NCI-H1436 (cell line): ENCODE measurements around the gene CSF2RB.
A peak's percentile ranks its signal among the peaks of the same experiment; 100 is the strongest.

Source experiments
- DNase-seq: peaks from one replicate; lab custom pipeline; 2025; lab: John Stamatoyannopoulos, UW

CSF2RB gene

GRCh38 chr22:36913427-36914389, at the start of gene CSF2RB:
Gene CSF2RB (plus strand): TSS chr22:36913628. CDS start chr22:36922208, 8,580 bp downstream.
- no peak for DNase-seq

DNA sequence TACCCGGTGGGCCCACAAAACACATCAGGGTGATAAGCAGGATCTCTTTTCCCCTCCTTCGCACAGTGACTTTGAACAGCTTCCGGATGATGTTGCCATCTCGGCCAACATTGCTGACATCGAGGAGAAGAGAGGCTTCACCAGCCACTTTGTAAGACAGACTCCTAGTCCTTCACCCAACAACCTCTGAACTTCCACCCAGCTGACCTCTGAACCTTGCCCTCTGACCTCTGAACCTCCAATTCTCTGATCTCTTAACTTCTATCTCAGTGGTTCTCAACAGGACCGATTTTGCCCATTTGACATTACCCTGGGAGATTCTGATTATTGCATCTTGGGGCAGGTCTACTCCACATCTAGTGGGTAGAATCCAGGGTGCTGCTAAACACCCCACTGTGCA, 49.4 kb upstream of the CSF2RB start:
- DNase-seq = no peak

GRCh38 chr22:36864454-36865215, 48.8 kb upstream of the CSF2RB start:
- no peak for DNase-seq

DNA sequence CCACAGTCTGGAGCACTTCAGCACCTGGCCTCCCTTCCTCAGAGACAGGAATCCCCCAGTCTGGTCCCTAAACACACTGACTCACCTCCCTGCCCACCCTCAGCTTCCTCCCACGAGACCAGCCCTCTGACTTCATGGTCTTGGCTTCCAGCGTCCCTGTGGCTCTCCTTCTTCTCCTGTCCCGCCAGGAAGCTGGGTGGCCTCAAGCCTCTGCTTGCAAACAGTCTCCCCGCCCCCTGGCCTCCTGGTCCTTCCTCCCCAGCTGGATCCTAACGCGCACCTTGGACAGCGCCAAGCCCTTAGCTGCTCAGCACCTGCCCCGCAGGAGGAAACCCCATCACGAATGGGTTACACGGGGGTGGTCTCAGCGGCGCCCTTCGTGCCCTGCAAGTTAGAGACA, 48.1 kb upstream of the CSF2RB start:
- DNase-seq = no peak

- no peak for DNase-seq
These were observed 45.7 kb upstream of the CSF2RB start for GRCh38 chr22:36867695-36868094.

DNA sequence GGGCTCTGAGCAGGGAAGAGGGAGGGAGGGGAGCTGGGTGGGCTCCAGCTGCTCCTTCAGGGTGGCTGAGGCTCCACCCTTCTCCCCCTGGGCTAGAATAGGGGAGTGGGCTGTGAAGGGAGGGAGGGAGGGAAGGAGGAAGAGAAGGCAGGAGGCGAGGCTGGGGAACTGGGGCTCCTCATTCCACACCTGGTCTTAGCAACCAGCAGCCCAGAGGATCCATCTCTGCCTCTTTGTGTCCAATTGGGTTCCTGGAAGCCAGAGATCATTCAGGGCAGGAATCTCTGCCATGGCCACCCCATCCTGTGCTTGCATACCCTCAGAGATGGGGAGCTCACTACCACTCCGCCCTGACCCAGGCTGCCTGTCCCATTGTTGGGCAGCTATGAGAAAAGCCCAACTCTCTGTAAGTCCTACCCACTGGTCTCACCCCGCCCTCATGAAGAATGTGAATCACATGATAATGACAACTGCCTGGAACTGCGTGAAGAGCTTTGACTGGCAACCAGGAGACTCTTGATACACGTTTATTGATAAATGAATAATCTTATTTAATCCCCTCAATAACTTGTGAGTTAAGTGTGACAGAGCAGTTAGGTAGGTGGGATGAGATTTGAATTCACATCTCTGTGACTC, 44.8 kb upstream of the CSF2RB start:
- no peak for DNase-seq

DNA sequence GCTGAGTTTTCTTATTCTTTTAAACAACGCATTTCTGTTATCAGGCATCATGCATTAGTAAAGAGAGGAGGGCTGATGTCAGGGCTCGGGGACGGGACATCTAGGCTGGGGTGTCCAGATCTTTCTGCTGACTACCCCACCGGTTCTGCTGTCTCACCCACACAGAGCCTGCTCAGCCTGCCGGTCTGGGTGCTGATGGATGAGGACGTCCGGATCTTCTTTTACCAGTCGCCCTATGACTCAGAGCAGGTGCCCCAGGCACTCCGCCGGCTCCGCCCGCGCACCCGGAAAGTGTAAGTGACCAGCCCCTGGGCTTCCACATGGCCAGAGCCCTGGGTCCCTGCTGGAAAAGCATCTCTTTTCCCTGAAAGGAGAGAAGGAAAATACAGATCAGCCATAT, 43.2 kb upstream of the CSF2RB start:
- DNase-seq = no peak

GRCh38 chr22:36871669-36872081, 41.8 kb upstream of the CSF2RB start:
- no peak for DNase-seq

- DNase-seq = no peak
These were observed 41.3 kb upstream of the CSF2RB start for GRCh38 chr22:36872084-36872483.

GRCh38 chr22:36872866-36873498, 40.4 kb upstream of the CSF2RB start:
- no peak for DNase-seq

DNA sequence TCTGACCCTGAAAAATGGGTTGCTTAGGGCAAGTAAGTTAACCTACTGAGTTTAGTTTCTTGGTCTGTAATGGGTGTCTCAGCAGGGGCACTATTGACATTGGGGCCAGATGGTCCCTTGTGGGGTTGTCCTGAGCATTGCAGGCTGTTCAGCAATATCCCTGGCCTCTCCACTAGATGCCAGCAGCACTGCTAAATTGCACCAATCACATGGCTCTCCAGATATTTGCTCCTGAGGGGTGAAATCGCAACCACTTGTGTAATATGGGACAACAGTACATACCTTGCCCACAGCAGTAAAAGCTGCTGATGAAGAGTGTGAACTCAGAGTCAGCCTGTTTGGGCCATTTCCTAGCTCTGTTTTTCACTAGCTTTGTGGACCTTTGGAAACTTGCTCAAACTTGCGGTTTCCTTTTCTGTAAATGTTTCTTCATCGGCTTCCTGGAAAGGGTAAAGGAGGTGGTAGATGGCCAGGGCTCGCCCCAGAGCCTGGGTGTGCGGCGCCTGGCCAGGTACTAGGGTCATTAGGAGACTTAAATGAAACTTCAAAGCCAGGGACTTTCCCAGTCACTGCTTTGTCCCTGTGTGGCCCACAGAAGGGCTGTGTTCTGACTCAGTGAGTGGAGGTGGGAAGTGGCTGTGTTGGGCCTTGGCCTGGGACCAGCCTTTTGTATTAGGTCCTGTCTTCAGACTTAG, 39.7 kb upstream of the CSF2RB start:
- peak; percentile 11 for DNase-seq

GRCh38 chr22:36874309-36874696, 39.1 kb upstream of the CSF2RB start:
- no peak for DNase-seq

DNA sequence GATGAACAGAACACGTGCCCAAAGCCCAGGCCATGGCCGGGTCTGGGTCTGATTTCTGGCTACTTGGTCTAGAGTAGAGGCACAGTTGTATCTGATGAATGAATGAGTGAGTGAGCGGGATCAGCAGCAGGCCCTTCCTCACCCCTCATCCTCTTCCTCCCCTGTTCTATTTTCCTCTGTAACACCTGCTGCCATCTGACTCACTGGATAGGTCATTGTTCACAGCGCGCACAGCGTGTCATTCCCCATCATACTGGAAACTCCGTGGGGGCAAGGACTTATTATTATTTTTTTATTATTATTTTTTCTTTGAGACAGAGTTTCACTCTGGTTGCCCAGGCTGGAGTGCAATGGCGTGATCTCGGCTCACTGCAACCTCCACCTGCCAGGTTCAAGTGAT, 38.7 kb upstream of the CSF2RB start:
- DNase-seq = no peak

DNA sequence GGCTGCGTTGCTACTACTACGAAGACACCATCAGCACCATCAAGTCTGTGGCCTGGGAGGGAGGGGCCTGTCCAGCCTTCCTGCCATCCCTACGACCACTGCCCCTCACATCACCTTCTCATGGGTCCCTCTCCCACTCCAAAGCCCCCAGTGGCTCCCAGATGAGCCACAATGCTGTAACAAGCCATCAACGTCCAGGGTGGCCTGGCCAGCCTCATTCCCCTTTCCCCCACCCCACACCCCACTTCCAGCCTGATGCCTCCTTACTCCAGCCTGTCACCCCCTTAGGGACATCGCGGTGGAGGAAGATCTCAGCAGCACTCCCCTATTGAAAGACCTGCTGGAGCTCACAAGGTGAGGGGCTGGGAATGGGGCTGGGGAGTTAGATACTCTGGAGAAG, 37.7 kb upstream of the CSF2RB start:
- DNase-seq = no peak

- no peak for DNase-seq
These were observed 33.7 kb upstream of the CSF2RB start for GRCh38 chr22:36879775-36880174.

GRCh38 chr22:36881504-36882245, 31.8 kb upstream of the CSF2RB start:
- no peak for DNase-seq

DNA sequence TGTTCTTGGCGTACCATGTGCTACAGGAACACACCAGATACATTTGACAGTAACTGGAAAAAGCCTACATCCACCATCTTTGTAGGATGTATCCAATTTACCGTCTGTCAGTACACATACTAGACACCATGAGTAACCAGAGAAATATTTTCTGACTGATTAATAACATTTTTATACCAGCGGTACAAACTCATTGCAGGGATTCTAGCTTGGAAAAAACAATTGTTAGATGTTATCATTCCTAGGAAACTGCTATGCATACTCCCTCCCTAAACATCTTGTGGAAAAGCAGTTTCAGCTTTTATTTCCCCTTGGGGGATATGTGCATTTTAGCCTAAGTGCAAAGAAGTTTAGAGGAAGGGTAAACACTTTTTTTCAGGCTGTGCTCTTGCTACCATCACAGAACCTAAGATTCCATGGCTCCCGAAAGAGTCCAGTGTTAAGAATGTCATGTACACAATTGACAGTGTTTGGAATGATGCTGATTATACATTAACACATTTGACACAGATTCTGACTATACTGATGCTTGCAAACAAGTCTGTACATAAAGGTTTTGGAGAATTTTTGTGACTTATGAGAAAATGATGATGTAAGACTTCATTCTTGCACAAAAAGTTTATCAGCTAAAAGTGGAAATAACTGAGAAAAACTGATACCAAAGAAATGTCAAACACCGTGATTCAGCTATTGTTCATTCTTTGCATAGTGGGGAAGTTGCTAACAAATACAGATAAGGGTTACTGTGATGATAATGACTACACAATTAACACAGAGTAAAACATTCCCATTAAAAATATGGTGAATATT, 28.9 kb upstream of the CSF2RB start:
- no peak for DNase-seq

GRCh38 chr22:36885474-36885873, 28.0 kb upstream of the CSF2RB start:
- DNase-seq = no peak

- no peak for DNase-seq
These were observed 27.4 kb upstream of the CSF2RB start for GRCh38 chr22:36886016-36886415.

DNA sequence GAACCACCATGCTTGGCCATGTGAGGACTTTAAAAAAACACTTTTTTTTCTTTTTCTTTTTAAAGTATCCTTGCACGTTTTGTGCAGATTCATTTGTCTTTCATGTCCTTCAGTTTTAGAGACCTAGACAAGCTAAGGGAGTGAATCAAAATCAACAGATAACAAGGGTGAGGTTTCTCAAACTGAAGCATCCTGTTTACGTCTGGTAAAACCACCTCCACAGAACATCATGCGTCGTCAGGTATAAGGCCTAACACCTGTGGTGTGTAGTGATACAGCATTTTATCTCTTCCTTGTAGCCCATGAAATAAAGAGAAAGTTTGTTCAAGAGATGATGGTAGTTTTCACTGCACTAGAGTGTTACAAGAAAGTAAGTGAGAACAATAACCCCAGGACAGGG, 26.3 kb upstream of the CSF2RB start:
- no peak for DNase-seq
